Large intestine (tissue), 3 donors: ENCODE data around the gene LNX2. TPM values are rescaled to one million over a fixed set of nuclear protein-coding genes. Genes with fewer than 3 reads are reported as not detected.

Source experiments
- DNase-seq, 2 donors: peaks; one replicate each; pipeline versions ENCODE4 v3.0.0 to v3.0.0-alpha.2; 2013
- H3K27ac ChIP-seq: one replicate; pipeline ENCODE4 v1.5.1; 2013; ENCODE audit warnings: low read length
- H3K27me3 ChIP-seq: 2 replicates; pipeline ENCODE4 v1.6.1; 2013; ENCODE audit warnings: low read length; ENCODE audit not compliant: control insufficient read depth, insufficient read depth
- H3K36me3 ChIP-seq: 2 replicates; pipeline ENCODE4 v1.6.1; 2013; ENCODE audit warnings: low read length; ENCODE audit not compliant: control insufficient read depth, insufficient read depth
- H3K4me1 ChIP-seq: one replicate; pipeline ENCODE4 v1.6.1; 2013; ENCODE audit warnings: low read length; ENCODE audit not compliant: control insufficient read depth, insufficient read depth
- H3K4me3 ChIP-seq: one replicate; pipeline ENCODE4 v1.5.1; 2013; ENCODE audit warnings: low read length
- H3K9me3 ChIP-seq: one replicate; pipeline ENCODE4 v1.6.1; 2013; ENCODE audit warnings: mild to moderate bottlenecking, low read depth, low read length, moderate library complexity; ENCODE audit not compliant: control insufficient read depth
- WGBS: methylation state at CpG from one replicate; pipeline ENCODE4 v1.1.5; 2013; ENCODE audit warnings: low lambda C conversion rate; ENCODE audit not compliant: insufficient coverage; 5-methylcytosine and 5-hydroxymethylcytosine counted together
- polyA plus RNA-seq: library from polyadenylated mRNA; unstranded; fragments of 120-200 nt; gene quantifications from one replicate; pipeline ENCODE4 v1.2.1, GENCODE V29; 2013

LNX2 gene
- polyA plus RNA-seq, 1 donor: 25.3 TPM

GRCh38 chr13:27659145-27659865 is 39.0 kb upstream of the LNX2 start:
- WGBS: no CpG with 5 or more reads among the region's 7 CpGs
- peak; percentile 81 to 91 for DNase-seq
- Histone ChIP-seq H3K27ac (peak overlapping the region; percentile 75), H3K36me3 (no peaks in the 10 kb centered on the region), H3K4me1 (peaks cover 45% of the 10 kb centered on the region), H3K27me3 (no peaks in the 10 kb centered on the region), H3K4me3 (no peak overlapping the region), H3K9me3 (no peaks in the 10 kb centered on the region)

DNA sequence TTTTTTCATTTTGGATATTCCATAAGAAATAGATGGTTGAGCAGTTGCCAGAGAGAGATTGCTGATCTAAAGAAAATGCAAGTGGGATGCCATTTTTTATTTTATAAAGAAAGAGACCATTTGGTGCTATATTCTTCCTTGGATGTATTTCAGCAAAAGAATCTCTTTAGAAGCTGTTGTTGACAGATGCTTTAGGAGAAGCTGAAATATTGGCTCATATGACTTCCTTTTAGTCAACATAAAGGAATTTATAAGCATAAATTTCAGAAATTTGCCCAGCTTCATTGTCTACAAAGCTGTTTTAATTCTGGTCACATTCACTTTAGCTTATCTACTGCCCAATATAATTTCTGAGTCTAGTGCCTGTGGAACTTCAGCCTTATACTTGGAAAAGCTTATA is 38.2 kb upstream of the LNX2 start:
- DNase-seq: no peak
- H3K36me3 ChIP-seq: no peaks in the 10 kb centered on the region
- H3K4me1 ChIP-seq: peaks cover 45% of the 10 kb centered on the region
- no peaks in the 10 kb centered on the region for H3K9me3 ChIP-seq
- no peaks in the 10 kb centered on the region for H3K27me3 ChIP-seq
- H3K4me3 ChIP-seq: no peak overlapping the region
- H3K27ac ChIP-seq: peak overlapping the region; percentile 75

- WGBS: no CpG with 5 or more reads among the region's 2 CpGs
- H3K27ac ChIP-seq: no peak overlapping the region
- H3K4me1 ChIP-seq: peaks cover 38% of the 10 kb centered on the region
- H3K36me3 ChIP-seq: peaks cover 3% of the 10 kb centered on the region
- DNase-seq: peak; percentile 75 to 87
- no peaks in the 10 kb centered on the region for H3K27me3 ChIP-seq
- H3K9me3 ChIP-seq: no peaks in the 10 kb centered on the region
- H3K4me3 ChIP-seq: no peak overlapping the region
Measured at GRCh38 chr13:27657724-27658123, 37.4 kb upstream of the LNX2 start.

DNA sequence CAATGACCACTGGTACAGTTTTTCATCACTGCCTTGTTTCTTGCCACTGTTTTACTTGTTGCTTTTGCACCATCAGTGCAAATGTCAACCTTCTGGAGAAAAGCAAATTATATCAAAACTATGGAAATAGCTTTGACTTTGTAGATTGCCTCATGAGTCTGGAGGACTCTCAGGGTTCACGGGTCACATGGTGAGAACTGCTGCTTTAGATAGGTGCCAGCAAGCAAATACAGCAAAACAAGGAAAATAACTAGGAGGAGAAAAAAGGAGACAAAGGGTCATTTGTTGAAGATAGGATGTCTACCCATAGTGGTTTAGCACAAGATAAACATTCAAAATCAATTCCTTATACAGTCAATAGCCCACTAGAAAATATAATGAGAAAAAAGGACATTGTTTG is 34.5 kb upstream of the LNX2 start:
- peak in 1 of 2 donors; percentile 41 for DNase-seq
- Histone ChIP-seq H3K4me1 (peaks cover 14% of the 10 kb centered on the region), H3K27me3 (no peaks in the 10 kb centered on the region), H3K27ac (no peak overlapping the region), H3K4me3 (no peak overlapping the region), H3K36me3 (peaks cover 23% of the 10 kb centered on the region), H3K9me3 (peaks cover 7% of the 10 kb centered on the region)
- WGBS: no CpG with 5 or more reads among the region's 1 CpG

DNA sequence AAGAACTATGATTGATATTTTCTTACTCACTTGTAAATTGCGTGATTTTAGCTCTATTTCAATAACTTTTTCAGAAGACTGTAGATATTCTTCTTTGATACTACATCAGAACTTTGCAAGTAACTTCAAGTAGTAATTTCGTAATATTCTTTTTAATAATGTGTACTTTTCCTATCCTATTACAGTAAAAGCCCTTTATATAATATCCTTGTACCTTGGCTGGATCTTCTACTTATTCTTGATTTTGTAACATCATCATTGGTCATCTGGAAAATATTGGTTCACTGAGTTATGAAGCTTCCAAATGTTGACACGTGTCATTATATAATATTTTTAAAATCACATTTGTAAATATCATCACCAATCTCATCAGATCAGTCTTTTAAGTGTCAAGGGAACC is 33.7 kb upstream of the LNX2 start:
- peaks cover 27% of the 10 kb centered on the region for H3K36me3 ChIP-seq
- peaks cover 12% of the 10 kb centered on the region for H3K4me1 ChIP-seq
- H3K27me3 ChIP-seq: no peaks in the 10 kb centered on the region
- no peak overlapping the region for H3K4me3 ChIP-seq
- peaks cover 7% of the 10 kb centered on the region for H3K9me3 ChIP-seq
- H3K27ac ChIP-seq: no peak overlapping the region
- no peak for DNase-seq
- WGBS: 92% methylated on average over 2 of the region's 3 CpGs

GRCh38 chr13:27650312-27650711 is 30.0 kb upstream of the LNX2 start:
- no peak for DNase-seq
- WGBS: no CpG with 5 or more reads among the region's 1 CpG
- H3K27ac ChIP-seq: no peak overlapping the region

GRCh38 chr13:27644302-27644701 is 24.0 kb upstream of the LNX2 start:
- Histone ChIP-seq H3K36me3 (peaks cover 9% of the 10 kb centered on the region), H3K27me3 (no peaks in the 10 kb centered on the region), H3K4me3 (no peak overlapping the region), H3K9me3 (no peaks in the 10 kb centered on the region), H3K27ac (peak overlapping the region; percentile 80), H3K4me1 (peaks cover 18% of the 10 kb centered on the region)
- no CpG with 5 or more reads among the region's 1 CpG for WGBS
- DNase-seq: no peak

More at GRCh38 chr13:27650312-27650711, 30.0 kb upstream of the LNX2 start:
- Histone ChIP-seq H3K27me3 (no peaks in the 10 kb centered on the region), H3K4me3 (no peak overlapping the region), H3K36me3 (peaks cover 36% of the 10 kb centered on the region), H3K4me1 (no peaks in the 10 kb centered on the region), H3K9me3 (peaks cover 7% of the 10 kb centered on the region)

GRCh38 chr13:27643334-27644132 is 23.2 kb upstream of the LNX2 start:
- peaks cover 18% of the 10 kb centered on the region for H3K4me1 ChIP-seq
- no peaks in the 10 kb centered on the region for H3K27me3 ChIP-seq
- H3K27ac ChIP-seq: peak overlapping the region; percentile 80
- DNase-seq: peak; percentile 61 to 87
- peaks cover 5% of the 10 kb centered on the region for H3K36me3 ChIP-seq
- no peak overlapping the region for H3K4me3 ChIP-seq
- 20% methylated on average over 3 of the region's 5 CpGs for WGBS
- no peaks in the 10 kb centered on the region for H3K9me3 ChIP-seq

- peaks cover 18% of the 10 kb centered on the region for H3K4me1 ChIP-seq
Measured at GRCh38 chr13:27641711-27642502, 21.6 kb upstream of the LNX2 start.

GRCh38 chr13:27639186-27639585 is 18.9 kb upstream of the LNX2 start:
- Histone ChIP-seq H3K4me1 (peaks cover 15% of the 10 kb centered on the region), H3K27me3 (no peaks in the 10 kb centered on the region), H3K9me3 (no peaks in the 10 kb centered on the region), H3K27ac (no peak overlapping the region), H3K4me3 (no peak overlapping the region), H3K36me3 (peaks cover 4% of the 10 kb centered on the region)
- no peak for DNase-seq

More at GRCh38 chr13:27641711-27642502, 21.6 kb upstream of the LNX2 start:
- Histone ChIP-seq H3K36me3 (no peaks in the 10 kb centered on the region), H3K27me3 (no peaks in the 10 kb centered on the region), H3K9me3 (no peaks in the 10 kb centered on the region), H3K4me3 (no peak overlapping the region), H3K27ac (peak overlapping the region; percentile 11)
- peak in 1 of 2 donors; percentile 54 for DNase-seq
- WGBS: 20% methylated on average over 1 of the region's 4 CpGs
